Measurements from ENCODE around the gene MYL12A. TPM values are rescaled to one million over a fixed set of nuclear protein-coding genes. Genes with fewer than 3 reads are reported as not detected.
A peak's percentile ranks its signal among the peaks of the same experiment; 100 is the strongest.

Gene MYL12A
- total and polyA plus RNA-seq, 4 donors: 158 to 314 (median 179) TPM

DNA sequence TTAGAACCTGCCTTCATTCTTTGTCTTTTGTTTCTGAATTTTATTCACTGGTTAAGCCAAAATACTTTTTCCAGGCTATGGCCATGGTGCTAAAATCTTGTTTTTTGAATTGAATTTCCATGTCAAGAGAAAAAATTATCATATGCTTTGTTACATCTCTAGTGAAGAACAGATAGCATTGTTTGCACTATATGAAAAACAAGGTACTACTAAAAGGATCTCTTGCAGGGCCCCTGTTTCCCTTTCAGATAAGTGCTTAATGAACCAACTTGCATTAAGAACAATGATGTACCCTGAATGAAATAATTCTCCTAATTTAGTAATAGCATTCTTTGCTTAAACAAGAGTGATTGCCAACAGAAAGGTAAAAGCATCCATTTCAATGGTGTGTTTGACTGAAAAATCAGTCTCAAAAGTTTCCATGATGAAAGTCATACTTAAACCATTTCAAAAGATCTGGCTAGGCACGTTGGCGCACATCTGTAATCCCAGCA lies 10.1 kb downstream of the MYL12A start:
- H3K4me3 ChIP-seq (ENCODE audit: low read depth in 1 of 3, low read length in 3 of 3): no peak overlapping the region
- H3K36me3 ChIP-seq (ENCODE audit: control insufficient read depth in 4 of 4, insufficient read depth in 3 of 4, low read depth in 1 of 4, low read length in 3 of 4): peaks cover 6 to 40% (median 28%) of the 10 kb centered on the region in 4 donors
- peak overlapping the region; percentile 90 to 95 for H3K27ac ChIP-seq (ENCODE audit: low read depth in 1 of 2, low read length in 2 of 2)
- no peak for TF ChIP-seq ATF3 (IDR thresholded peaks at IDR 0.05)
- TF ChIP-seq FOXA2 (IDR thresholded peaks at IDR 0.05): no peak
- TF ChIP-seq RXRA (IDR thresholded peaks at IDR 0.05): no peak
- no peaks in the 10 kb centered on the region for H3K9me3 ChIP-seq (ENCODE audit: control insufficient read depth in 4 of 4, low read length in 3 of 4)
- H3K4me1 ChIP-seq (ENCODE audit: control insufficient read depth in 4 of 4, insufficient read depth in 4 of 4, low read length in 3 of 4): peaks cover 6 to 47% (median 20%) of the 10 kb centered on the region in 4 donors
- no peak for DNase-seq (ENCODE audit: low spot score)
- H3K9ac ChIP-seq (ENCODE audit: low read depth in 1 of 2, low read length in 2 of 2): no peak overlapping the region
- 97% methylated on average over 2 of the region's 2 CpGs for WGBS
- H3K27me3 ChIP-seq (ENCODE audit: control insufficient read depth in 4 of 4, insufficient read depth in 4 of 4, low read length in 3 of 4): no peaks in the 10 kb centered on the region

- Histone ChIP-seq H3K27ac (ENCODE audit: low read depth in 1 of 2, low read length in 2 of 2) (peak overlapping the region; percentile 94 to 95), H3K4me3 (ENCODE audit: low read depth in 1 of 3, low read length in 3 of 3) (peak overlapping the region; percentile 81 to 98 (median 86)), H3K36me3 (ENCODE audit: control insufficient read depth in 4 of 4, insufficient read depth in 3 of 4, low read depth in 1 of 4, low read length in 3 of 4) (peaks cover 0 to 11% (median 6%) of the 10 kb centered on the region in 4 donors), H3K4me1 (ENCODE audit: control insufficient read depth in 4 of 4, insufficient read depth in 4 of 4, low read length in 3 of 4) (peaks cover 10 to 48% (median 30%) of the 10 kb centered on the region in 4 donors), H3K27me3 (ENCODE audit: control insufficient read depth in 4 of 4, insufficient read depth in 4 of 4, low read length in 3 of 4) (no peaks in the 10 kb centered on the region), H3K9me3 (ENCODE audit: control insufficient read depth in 4 of 4, low read length in 3 of 4) (no peaks in the 10 kb centered on the region), H3K9ac (ENCODE audit: low read depth in 1 of 2, low read length in 2 of 2) (peak overlapping the region; percentile 74 to 98)
- WGBS: 11% methylated on average over 5 of the region's 5 CpGs
- no peak for DNase-seq (ENCODE audit: low spot score)
- TF ChIP-seq JUND (IDR thresholded peaks at IDR 0.05): no peak
- no peak for TF ChIP-seq TAF1 (conservative IDR thresholded peaks at IDR 0.05)
- TF ChIP-seq CTCF (IDR thresholded peaks at IDR 0.05; ENCODE audit: low read depth, low read length, missing input control): no peak
- no peak for TF ChIP-seq YY1 (IDR thresholded peaks at IDR 0.05)
- TF ChIP-seq REST (IDR thresholded peaks at IDR 0.05): no peak
- no peak for TF ChIP-seq RAD21 (IDR thresholded peaks at IDR 0.05)
- TF ChIP-seq FOXA2 (IDR thresholded peaks at IDR 0.05): no peak
- no peak for TF ChIP-seq FOXA1 (IDR thresholded peaks at IDR 0.05)
- TF ChIP-seq ZBTB33 (IDR thresholded peaks at IDR 0.05): no peak
- TF ChIP-seq EGR1 (IDR thresholded peaks at IDR 0.05; ENCODE audit: low read depth in 2 of 2): no peak
- no peak for TF ChIP-seq SP1 (IDR thresholded peaks at IDR 0.05)
- TF ChIP-seq GABPA (IDR thresholded peaks at IDR 0.05 in 1 of 2, conservative IDR thresholded peaks at IDR 0.05 in 1 of 2): no peak
- TF ChIP-seq NR2F2 (IDR thresholded peaks at IDR 0.05): no peak
- no peak for TF ChIP-seq HNF4G (IDR thresholded peaks at IDR 0.05)
- no peak for TF ChIP-seq MAX (IDR thresholded peaks at IDR 0.05)
- TF ChIP-seq ATF3 (IDR thresholded peaks at IDR 0.05): no peak
- TF ChIP-seq HNF4A (conservative IDR thresholded peaks at IDR 0.05): no peak
- TF ChIP-seq RXRA (IDR thresholded peaks at IDR 0.05): no peak
These were observed 13.4 kb downstream of the MYL12A start for GRCh38 chr18:3260995-3261372.

All from liver (tissue), 9 donors.